GM23248 (cell line): ENCODE results near the gene ROR1. TPM values are rescaled to one million over a fixed set of nuclear protein-coding genes. Genes with fewer than 3 reads are reported as not detected.

ENCODE experiments used
- DNase-seq: peaks from one replicate; pipeline ENCODE4 v3.0.0-alpha.2; 2015
- H2AFZ ChIP-seq: fragments of 200-600 bp; sonication (generic); 2 replicates; pipeline ENCODE4 v1.6.1; 2016; ENCODE audit warnings: antibody characterized with exemption
- H3F3A ChIP-seq: fragments of 200-600 bp; sonication (generic); 2 replicates; pipeline ENCODE4 v1.6.1; 2016; ENCODE audit warnings: mild to moderate bottlenecking, antibody characterized with exemption, mixed run types; ENCODE audit not compliant: insufficient read depth
- H3K27ac ChIP-seq: fragments of 200-600 bp; sonication (generic); 2 replicates; pipeline ENCODE4 v1.5.1; 2016; ENCODE audit warnings: mild to moderate bottlenecking
- H3K27me3 ChIP-seq: fragments of 200-600 bp; sonication (generic); replicated peaks from 2 replicates; pipeline ENCODE4 v1.6.1; 2016; ENCODE audit warnings: mild to moderate bottlenecking; ENCODE audit not compliant: insufficient read depth
- H3K36me3 ChIP-seq: fragments of 200-600 bp; sonication (generic); 2 replicates; pipeline ENCODE4 v1.6.1; 2016; ENCODE audit warnings: low read depth, mild to moderate bottlenecking
- H3K4me1 ChIP-seq: fragments of 200-600 bp; sonication (generic); 2 replicates; pipeline ENCODE4 v1.6.1; 2016; ENCODE audit warnings: mild to moderate bottlenecking; ENCODE audit not compliant: insufficient read depth
- H3K4me2 ChIP-seq: fragments of 200-600 bp; sonication (generic); one replicate; pipeline ENCODE4 v1.6.1; 2016; ENCODE audit warnings: mild to moderate bottlenecking; ENCODE audit not compliant: unreplicated experiment
- H3K4me3 ChIP-seq: fragments of 200-600 bp; sonication (generic); 2 replicates; pipeline ENCODE4 v1.5.1; 2016; ENCODE audit warnings: mild to moderate bottlenecking
- H3K79me2 ChIP-seq: fragments of 200-600 bp; sonication (generic); 2 replicates; pipeline ENCODE4 v1.6.1; 2016; ENCODE audit warnings: mild to moderate bottlenecking; ENCODE audit not compliant: insufficient read depth
- H3K9ac ChIP-seq: fragments of 200-600 bp; sonication (generic); 2 replicates; pipeline ENCODE4 v1.6.1; 2016; ENCODE audit warnings: mild to moderate bottlenecking
- H3K9me2 ChIP-seq: fragments of 200-600 bp; sonication (generic); 2 replicates; pipeline ENCODE4 v1.6.1; 2016; ENCODE audit warnings: mixed run types, mild to moderate bottlenecking, moderate library complexity; ENCODE audit not compliant: insufficient read depth
- H3K9me3 ChIP-seq: fragments of 200-600 bp; sonication (generic); one replicate; pipeline ENCODE4 v1.6.1; 2017; ENCODE audit warnings: low read depth
- H4K20me1 ChIP-seq: fragments of 200-600 bp; sonication (generic); 2 replicates; pipeline ENCODE4 v1.6.0; 2016; ENCODE audit not compliant: insufficient read depth
- EZH2 ChIP-seq: fragments of 200-600 bp; sonication (generic); IDR thresholded peaks from 2 replicates; pipeline ENCODE4 v1.6.1; 2018; ENCODE audit warnings: antibody characterized with exemption, mild to moderate bottlenecking; ENCODE audit not compliant: insufficient read depth, poor library complexity, severe bottlenecking
- EZH2phosphoT487 ChIP-seq: fragments of 200-600 bp; sonication (generic); IDR thresholded peaks from 2 replicates; pipeline ENCODE4 v1.6.1; 2018; ENCODE audit warnings: antibody characterized with exemption, moderate library complexity, mild to moderate bottlenecking, low read depth; ENCODE audit not compliant: insufficient read depth
- WGBS, 2 experiments: methylation state at CpG; one replicate each; pipeline ENCODE4 v1.1.6; 2015 to 2017; ENCODE audit warnings: low lambda C conversion rate in 2 of 2, low coverage in 1 of 2; ENCODE audit errors: missing lambda C conversion rate in 2 of 2; 5-methylcytosine and 5-hydroxymethylcytosine counted together
- in situ Hi-C: fragments of 300-500 bp; cut with MboI; formaldehyde crosslinking; loops from 2 replicates; pipeline ENCODE4 v1.15.0; 2020
- polyA plus RNA-seq: library from polyadenylated mRNA; unstranded; fragments of >200 nt; fragmentation: Nextera tagmentation; extraction: Ambion mirVana; gene quantifications from 2 replicates; pipeline ENCODE4 v1.2.1, GENCODE V29; 2016
- total RNA-seq: library from RNA; depleted of rRNA; stranded (reverse); fragments of >200 nt; shearing (Covaris generic); gene quantifications from 2 replicates; pipeline ENCODE4 v1.2.3, GENCODE V29; 2014

ROR1 gene
- total and polyA plus RNA-seq, 2 experiments from 2014 or later: 12.0 to 13.3 TPM

DNA sequence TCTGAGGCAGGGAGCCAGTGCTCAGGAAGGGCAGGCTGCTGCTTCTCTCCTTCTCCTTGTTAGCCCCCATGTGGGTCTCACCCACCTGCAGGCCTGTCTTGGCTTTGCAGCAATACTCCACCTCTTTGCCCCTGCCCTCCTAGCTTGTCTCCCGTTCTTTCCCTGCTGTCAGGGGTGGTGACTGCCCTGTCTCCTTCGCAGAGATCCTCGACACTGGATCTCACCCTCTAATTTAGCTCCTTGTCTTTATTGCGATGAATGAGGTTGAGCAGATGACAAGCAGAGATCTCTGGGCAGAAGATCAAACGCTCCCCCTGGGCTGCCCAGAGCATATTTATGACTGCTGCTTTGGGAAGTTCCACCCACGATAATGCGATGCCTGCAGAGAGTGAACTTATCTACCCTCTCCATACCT lies 199.2 kb downstream of the ROR1 start:
- WGBS, 2 experiments: 31 to 39% methylated on average over 7 of the region's 7 CpGs
- no peak overlapping the region for H3K9ac ChIP-seq
- in situ Hi-C loops: no loop called here
- TF ChIP-seq EZH2: no peak
- TF ChIP-seq EZH2phosphoT487: no peak
- H3F3A ChIP-seq: peaks cover 10% of the 10 kb centered on the region; the same call in 1 of the 2 replicates
- H3K9me2 ChIP-seq: no peaks in the 10 kb centered on the region
- H3K79me2 ChIP-seq: no peaks in the 10 kb centered on the region
- H3K4me1 ChIP-seq: peaks cover 23% of the 10 kb centered on the region
- H3K9me3 ChIP-seq: no peaks in the 10 kb centered on the region
- H3K27ac ChIP-seq: no peak overlapping the region
- H3K27me3 ChIP-seq: no peaks in the 10 kb centered on the region
- H3K36me3 ChIP-seq: no peaks in the 10 kb centered on the region
- no peak overlapping the region for H3K4me2 ChIP-seq
- no peaks in the 10 kb centered on the region for H4K20me1 ChIP-seq
- DNase-seq: no peak
- no peak overlapping the region for H3K4me3 ChIP-seq
- H2AFZ ChIP-seq: no peak overlapping the region

DNA sequence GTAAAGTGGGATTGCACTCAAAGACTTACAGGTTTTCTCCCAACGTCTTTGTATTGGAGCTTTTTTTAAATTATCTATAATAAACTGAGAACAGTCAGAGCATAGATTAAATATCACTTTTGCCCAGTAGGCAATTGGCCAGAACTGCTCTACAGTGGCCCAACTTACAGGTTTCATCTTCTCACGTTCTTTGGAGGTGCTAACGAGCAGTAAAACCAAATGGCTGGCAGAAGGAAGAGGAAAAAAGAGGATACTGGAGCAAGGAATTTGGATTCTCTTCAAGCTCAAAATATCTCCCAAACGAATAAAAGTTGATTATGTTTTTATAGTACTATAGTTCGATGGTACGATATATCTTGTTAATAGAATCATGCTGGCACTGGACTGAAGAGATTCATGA lies 201.1 kb downstream of the ROR1 start:
- no peaks in the 10 kb centered on the region for H4K20me1 ChIP-seq
- no peak overlapping the region for H3K27ac ChIP-seq
- 0 out of 2 replicates have a peak, but pooled peaks cover 7% of the 10 kb centered on the region for H3K4me1 ChIP-seq
- peak overlapping the region; percentile 51; the same call in 1 of the 2 replicates for H2AFZ ChIP-seq
- H3K79me2 ChIP-seq: no peaks in the 10 kb centered on the region
- no peak overlapping the region; the same call in 1 of the 2 replicates for H3K9ac ChIP-seq
- no peaks in the 10 kb centered on the region for H3K27me3 ChIP-seq
- no peaks in the 10 kb centered on the region for H3F3A ChIP-seq
- no peak for DNase-seq
- TF ChIP-seq EZH2phosphoT487 (no peak), EZH2 (no peak)
- WGBS, 2 experiments: 52 to 55% methylated on average over 6 of the region's 6 CpGs
- peak overlapping the region; percentile 42 for H3K4me2 ChIP-seq
- H3K36me3 ChIP-seq: no peaks in the 10 kb centered on the region
- in situ Hi-C loops: no loop called here
- H3K4me3 ChIP-seq: 0 out of 2 replicates have a peak overlapping the region, but pooled peaks have one; percentile 31
- H3K9me3 ChIP-seq: no peaks in the 10 kb centered on the region
- H3K9me2 ChIP-seq: no peaks in the 10 kb centered on the region

DNA sequence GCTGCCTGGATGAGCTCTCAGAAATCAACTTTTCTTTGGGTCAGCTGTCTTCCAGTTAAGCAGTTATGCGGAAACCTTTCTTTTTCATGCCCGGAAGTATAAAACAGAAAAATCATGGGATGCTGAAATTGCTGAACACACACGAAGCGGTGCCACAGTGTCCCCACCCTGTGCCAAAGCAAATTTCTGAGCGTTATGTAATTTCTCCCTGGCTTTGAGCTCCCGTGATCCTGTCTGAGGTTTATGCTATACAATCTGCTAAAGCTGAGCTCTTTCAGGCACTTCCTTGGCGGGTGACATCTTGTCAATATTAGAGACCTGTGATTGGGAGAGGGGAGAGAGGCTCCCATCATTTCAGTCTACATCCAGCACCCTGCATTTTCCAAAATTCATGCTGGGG lies 201.7 kb downstream of the ROR1 start:
- in situ Hi-C loops: no loop called here
- H3K4me3 ChIP-seq: peak overlapping the region; percentile 31; the same call in 1 of the 2 replicates
- 20 to 30% methylated on average over 7 of the region's 7 CpGs for WGBS, 2 experiments
- no peaks in the 10 kb centered on the region for H3K27me3 ChIP-seq
- no peaks in the 10 kb centered on the region for H3K9me2 ChIP-seq
- H3K9me3 ChIP-seq: no peaks in the 10 kb centered on the region
- H3K4me1 ChIP-seq: 0 out of 2 replicates have a peak, but pooled peaks cover 7% of the 10 kb centered on the region
- DNase-seq: peak; percentile 36
- H3F3A ChIP-seq: no peaks in the 10 kb centered on the region
- H3K36me3 ChIP-seq: no peaks in the 10 kb centered on the region
- peak overlapping the region; percentile 51 for H2AFZ ChIP-seq
- no peaks in the 10 kb centered on the region for H4K20me1 ChIP-seq
- H3K4me2 ChIP-seq: peak overlapping the region; percentile 42
- H3K9ac ChIP-seq: peak overlapping the region; percentile 14; the same call in 1 of the 2 replicates
- TF ChIP-seq EZH2phosphoT487: no peak
- TF ChIP-seq EZH2: no peak
- H3K79me2 ChIP-seq: no peaks in the 10 kb centered on the region
- no peak overlapping the region for H3K27ac ChIP-seq

DNA sequence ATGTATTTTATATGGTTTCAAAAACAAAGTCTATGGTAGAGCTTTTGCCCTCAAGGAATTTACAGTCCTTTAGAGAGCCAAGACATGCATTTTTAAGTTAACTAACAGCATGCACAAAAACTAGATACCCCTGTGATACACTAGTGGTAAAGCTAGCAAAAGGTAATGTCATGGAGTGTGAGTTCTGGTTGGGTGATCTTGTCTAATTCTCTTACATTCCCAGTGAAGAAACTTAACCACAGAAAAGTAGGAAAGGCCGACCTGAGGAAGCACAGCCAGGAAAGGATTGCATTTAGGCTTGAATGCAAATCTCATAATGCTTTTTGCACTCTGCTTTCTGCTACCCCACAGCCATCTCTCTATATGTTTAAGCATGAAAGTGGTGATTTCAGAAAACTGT lies 202.2 kb downstream of the ROR1 start:
- no peaks in the 10 kb centered on the region for H3K79me2 ChIP-seq

More for the DNA sequence above, 202.2 kb downstream of the ROR1 start:
- TF ChIP-seq EZH2phosphoT487 (no peak), EZH2 (no peak)
- no peak overlapping the region for H3K4me3 ChIP-seq
- no peaks in the 10 kb centered on the region for H3K9me3 ChIP-seq
- H3K36me3 ChIP-seq: no peaks in the 10 kb centered on the region
- no peaks in the 10 kb centered on the region for H3K9me2 ChIP-seq
- H4K20me1 ChIP-seq: no peaks in the 10 kb centered on the region
- no peaks in the 10 kb centered on the region for H3K27me3 ChIP-seq
- in situ Hi-C loops: no loop called here
- H2AFZ ChIP-seq: peak overlapping the region; percentile 51; the same call in 1 of the 2 replicates
- H3K4me2 ChIP-seq: peak overlapping the region; percentile 42
- H3F3A ChIP-seq: no peaks in the 10 kb centered on the region
- 0 out of 2 replicates have a peak overlapping the region, but pooled peaks have one; percentile 14 for H3K9ac ChIP-seq
- 0 out of 2 replicates have a peak, but pooled peaks cover 7% of the 10 kb centered on the region for H3K4me1 ChIP-seq
- DNase-seq: no peak
- no peak overlapping the region for H3K27ac ChIP-seq
- 79 to 90% methylated on average over 1 of the region's 1 CpG for WGBS, 2 experiments
